Esophagus squamous epithelium (tissue), 4 donors: ENCODE results near the gene NANOS2.

ENCODE experiments used
- CTCF ChIP-seq, 6 experiments: fragments of 450-650 bp in 4 of 6; fragments of 200-600 bp in 2 of 6; sonication (generic) in 2 of 6; IDR thresholded peaks; one replicate each; pipeline ENCODE4 v1.5.1; 2016 to 2019; ENCODE audit warnings: antibody characterized with exemption in 6 of 6, mild to moderate bottlenecking in 4 of 6, moderate library complexity in 4 of 6
- POLR2A ChIP-seq, 4 donors: fragments of 450-650 bp; IDR thresholded peaks; one replicate each; pipeline ENCODE4 v1.6.1; 2017; ENCODE audit warnings: antibody characterized with exemption in 4 of 4, mild to moderate bottlenecking in 4 of 4, moderate library complexity in 3 of 4

GRCh38 chr19:45901912-45902650 lies 12.5 kb downstream of the NANOS2 start, which contains the start of gene MYPOP:
- TF ChIP-seq CTCF (IDR thresholded peaks at IDR 0.05) (no peak), POLR2A (IDR thresholded peaks at IDR 0.05) (no peak)
